H1 (cell line): ENCODE measurements around the gene LRRIQ3. TPM values are rescaled to one million over a fixed set of nuclear protein-coding genes. Genes with fewer than 3 reads are reported as not detected.

Source experiments
- CTCF ChIA-PET: fragments of 300-600 bp; sonication (Branson Sonifier 250); formaldehyde crosslinking; loops from one replicate; lab custom pipeline; 2021; ENCODE audit not compliant: partially characterized antibody; lab: Charles Lee
- POLR2A ChIA-PET: fragments of 300-600 bp; sonication (Branson Sonifier 250); formaldehyde crosslinking; loops from one replicate; lab custom pipeline; 2021; ENCODE audit warnings: inconsistent platforms; ENCODE audit not compliant: partially characterized antibody; lab: Charles Lee
- DNase-seq, 2 experiments: peaks; one replicate each; pipeline versions ENCODE4 v3.0.0 to v3.0.0-alpha.2; 2010 to 2022; ENCODE audit warnings: low spot score in 2 of 2, low read depth in 1 of 2, mixed read lengths in 1 of 2
- FAIRE-seq: peaks from 2 replicates; lab custom pipeline; 2011; peaks lifted over from hg19 to GRCh38; lab: Jason Lieb, UNC
- H2AFZ ChIP-seq: 2 replicates; pipeline ENCODE4 v1.8.1; 2012; ENCODE audit warnings: low read length, inconsistent platforms
- H2AK5ac ChIP-seq: 2 replicates; pipeline ENCODE4 v1.6.1; 2013; ENCODE audit warnings: low read depth, low read length
- H2BK120ac ChIP-seq: replicated peaks from 2 replicates; pipeline ENCODE3; 2013; ENCODE audit warnings: low read depth, low read length, inconsistent platforms
- H2BK12ac ChIP-seq: 2 replicates; pipeline ENCODE4 v1.6.1; 2013; ENCODE audit warnings: low read depth, low read length
- H2BK15ac ChIP-seq: 2 replicates; pipeline ENCODE4 v1.6.1; 2013; ENCODE audit warnings: low read length
- H2BK20ac ChIP-seq: 2 replicates; pipeline ENCODE4 v1.6.1; 2013; ENCODE audit warnings: low read length
- H2BK5ac ChIP-seq: 2 replicates; pipeline ENCODE4 v1.6.1; 2013; ENCODE audit warnings: low read depth, low read length
- H3K14ac ChIP-seq: 2 replicates; pipeline ENCODE4 v1.6.1; 2013; ENCODE audit warnings: inconsistent platforms; ENCODE audit not compliant: insufficient read length
- H3K18ac ChIP-seq: 2 replicates; pipeline ENCODE4 v1.6.1; 2013; ENCODE audit warnings: low read length; ENCODE audit errors: extremely low read depth
- H3K23ac ChIP-seq: 2 replicates; pipeline ENCODE4 v1.6.1; 2013; ENCODE audit warnings: inconsistent platforms; ENCODE audit not compliant: insufficient read length
- H3K23me2 ChIP-seq: 2 replicates; pipeline ENCODE4 v1.6.1; 2013; ENCODE audit warnings: low read depth, low read length
- H3K27ac ChIP-seq: 2 replicates; pipeline ENCODE4 v1.6.1; 2011; ENCODE audit warnings: low read depth, low read length, inconsistent platforms
- H3K27me3 ChIP-seq, 4 experiments: replicated peaks in 1 of 4; 1 replicate in 1 of 4; 2 replicates in 3 of 4; pipeline versions ENCODE4 v1.6.1 to v1.8.1; 2011 to 2013; ENCODE audit warnings: low read length in 3 of 4, mild to moderate bottlenecking in 3 of 4, inconsistent platforms in 2 of 4, mixed read lengths in 2 of 4, moderate library complexity in 1 of 4; ENCODE audit not compliant: control insufficient read depth in 3 of 4, insufficient read depth in 3 of 4; ENCODE audit errors: extremely low read depth in 1 of 4
- H3K36me3 ChIP-seq, 4 experiments: 2 replicates each; pipeline versions ENCODE4 v1.6.1 to v1.8.1; 2011 to 2013; ENCODE audit warnings: mild to moderate bottlenecking in 4 of 4, low read length in 3 of 4, moderate library complexity in 2 of 4, control low read depth in 1 of 4, inconsistent platforms in 1 of 4; ENCODE audit not compliant: insufficient read depth in 4 of 4, control insufficient read depth in 2 of 4
- H3K4ac ChIP-seq: replicated peaks from 2 replicates; pipeline ENCODE3; 2013; ENCODE audit warnings: low read length, low read depth, mixed read lengths, inconsistent platforms; ENCODE audit not compliant: insufficient read length
- H3K4me1 ChIP-seq, 4 experiments: replicated peaks in 1 of 4; 1 replicate in 1 of 4; 2 replicates in 3 of 4; pipeline versions ENCODE4 v1.6.1 to v1.8.1; 2011 to 2013; ENCODE audit warnings: low read length in 3 of 4, inconsistent platforms in 2 of 4, mixed read lengths in 1 of 4; ENCODE audit not compliant: insufficient read depth in 4 of 4, control insufficient read depth in 3 of 4
- H3K4me2 ChIP-seq, 2 experiments: 2 replicates each; pipeline versions ENCODE4 v1.6.1 to v1.8.1; 2011 to 2013; ENCODE audit warnings: low read depth in 2 of 2, low read length in 2 of 2, control low read depth in 1 of 2, inconsistent platforms in 1 of 2, mild to moderate bottlenecking in 1 of 2; ENCODE audit not compliant: insufficient read depth in 1 of 2
- H3K4me3 ChIP-seq, 4 experiments: fragments of 200-600, 300-600 bp in 1 of 4; sonication (generic), shearing (Covaris generic), sonication (Bioruptor Twin) in 1 of 4; 2 replicates each; pipeline versions ENCODE4 v1.5.1 to v1.8.1; 2011 to 2016; ENCODE audit warnings: low read length in 4 of 4, low read depth in 3 of 4, control low read depth in 2 of 4, inconsistent platforms in 2 of 4, mild to moderate bottlenecking in 2 of 4, mixed read lengths in 1 of 4, moderate library complexity in 1 of 4; ENCODE audit not compliant: insufficient read depth in 2 of 4; ENCODE audit errors: extremely low read depth in 1 of 4
- H3K56ac ChIP-seq: replicated peaks from 2 replicates; pipeline ENCODE3; 2013; ENCODE audit warnings: low read depth, mild to moderate bottlenecking, mixed read lengths, low read length, inconsistent platforms; ENCODE audit not compliant: insufficient read length
- H3K79me1 ChIP-seq: 2 replicates; pipeline ENCODE4 v1.6.1; 2013; ENCODE audit warnings: low read depth, low read length, control low read depth
- H3K79me2 ChIP-seq, 2 experiments: 2 replicates each; pipeline versions ENCODE4 v1.6.1 to v1.8.1; 2012 to 2013; ENCODE audit warnings: low read length in 2 of 2, mild to moderate bottlenecking in 2 of 2, inconsistent platforms in 1 of 2; ENCODE audit not compliant: insufficient read depth in 2 of 2, control insufficient read depth in 1 of 2
- H3K9ac ChIP-seq, 4 experiments: replicated peaks in 1 of 4; 1 replicate in 1 of 4; 2 replicates in 3 of 4; pipeline versions ENCODE4 v1.6.1 to v1.8.1; 2011 to 2013; ENCODE audit warnings: low read depth in 3 of 4, low read length in 3 of 4, control low read depth in 2 of 4, mild to moderate bottlenecking in 2 of 4, moderate library complexity in 2 of 4, inconsistent platforms in 1 of 4; ENCODE audit errors: extremely low read depth in 1 of 4
- H3K9me3 ChIP-seq, 2 experiments: 2 replicates each; pipeline versions ENCODE4 v1.6.1 to v1.8.1; 2012 to 2013; ENCODE audit warnings: mild to moderate bottlenecking in 2 of 2, moderate library complexity in 2 of 2, control low read depth in 1 of 2, inconsistent platforms in 1 of 2, low read depth in 1 of 2, low read length in 1 of 2, mixed read lengths in 1 of 2; ENCODE audit not compliant: insufficient read depth in 2 of 2
- H4K20me1 ChIP-seq, 2 experiments: replicated peaks in 1 of 2; 2 replicates each; pipeline versions ENCODE3 to v1.8.1; 2011 to 2013; ENCODE audit warnings: inconsistent platforms in 2 of 2, low read length in 2 of 2, mild to moderate bottlenecking in 1 of 2; ENCODE audit not compliant: insufficient read depth in 2 of 2, control insufficient read depth in 1 of 2
- H4K5ac ChIP-seq: 2 replicates; pipeline ENCODE4 v1.6.1; 2013; ENCODE audit warnings: low read length, low read depth, mixed read lengths, inconsistent platforms; ENCODE audit not compliant: insufficient read length
- H4K8ac ChIP-seq: 2 replicates; pipeline ENCODE4 v1.8.0; 2013; ENCODE audit warnings: mild to moderate bottlenecking, moderate library complexity, low read length, inconsistent platforms; ENCODE audit not compliant: insufficient read depth; ENCODE audit errors: extremely low read depth
- H4K91ac ChIP-seq: replicated peaks from 2 replicates; pipeline ENCODE3; 2013; ENCODE audit warnings: low read length, mixed read lengths, inconsistent platforms; ENCODE audit not compliant: insufficient read length
- CBX8 ChIP-seq: fragments of 300-800, 300-1000 bp; sonication (generic); IDR thresholded peaks from 2 replicates; pipeline ENCODE4 v1.7.1; 2016; ENCODE audit warnings: low read depth, low read length, borderline replicate concordance
- CTBP2 ChIP-seq: IDR thresholded peaks from 2 replicates; pipeline ENCODE4 v1.7.0; 2011; ENCODE audit warnings: borderline replicate concordance, mild to moderate bottlenecking, moderate library complexity, mixed read lengths, low read length; ENCODE audit not compliant: insufficient read depth, insufficient read length
- HDAC2 ChIP-seq, 2 experiments: fragments of 300-600 bp in 1 of 2; sonication (generic) in 1 of 2; IDR thresholded peaks; 2 replicates each; pipeline ENCODE4 v1.6.1; 2011 to 2012; ENCODE audit warnings: low read depth in 2 of 2, low read length in 2 of 2, mild to moderate bottlenecking in 2 of 2, moderate library complexity in 2 of 2, borderline replicate concordance in 1 of 2, inconsistent platforms in 1 of 2
- HDAC6 ChIP-seq: IDR thresholded peaks from one replicate; pipeline ENCODE4 v1.7.1; 2012; ENCODE audit warnings: low read depth, mild to moderate bottlenecking, inconsistent platforms, low read length, moderate library complexity
- MAFK ChIP-seq: IDR thresholded peaks from 2 replicates; pipeline ENCODE4 v1.6.1; 2012; ENCODE audit warnings: low read depth, mild to moderate bottlenecking, improper control_type of control experiment, low read length
- POLR2AphosphoS5 ChIP-seq: IDR thresholded peaks from 2 replicates; pipeline ENCODE4 v1.6.1; 2011; ENCODE audit warnings: low read depth, low read length
- POU5F1 ChIP-seq: IDR thresholded peaks from 2 replicates; pipeline ENCODE4 v1.6.1; 2011; ENCODE audit warnings: low read depth, mild to moderate bottlenecking, low read length, moderate library complexity
- RBBP5 ChIP-seq: IDR thresholded peaks from 2 replicates; pipeline ENCODE4 v1.7.1; 2012; ENCODE audit warnings: low read depth, mild to moderate bottlenecking, inconsistent platforms, low read length, moderate library complexity, borderline replicate concordance
- SIX5 ChIP-seq: IDR thresholded peaks from 2 replicates; pipeline ENCODE4 v1.6.1; 2011; ENCODE audit warnings: mild to moderate bottlenecking, low read depth, low read length
- WGBS, 2 experiments: shearing (Covaris generic) in 1 of 2; methylation state at CpG; one replicate each; pipeline versions ENCODE4 v1.1.6 to v1.1.7; 2013 to 2015; ENCODE audit warnings: low lambda C conversion rate in 2 of 2, mixed read lengths in 2 of 2, inconsistent platforms in 1 of 2, low coverage in 1 of 2, missing lambda C conversion rate in 1 of 2; ENCODE audit not compliant: insufficient replicate concordance in 2 of 2, insufficient coverage in 1 of 2, insufficient read length in 1 of 2; ENCODE audit errors: extremely low coverage in 1 of 2, missing lambda C conversion rate in 1 of 2; 5-methylcytosine and 5-hydroxymethylcytosine counted together
- polyA plus RNA-seq, 7 experiments: library from polyadenylated mRNA; depleted of rRNA in 3 of 7; stranded (reverse) in 5 of 7; unstranded in 2 of 7; fragments of >200 nt in 5 of 7; fragments of 200-250 nt in 2 of 7; gene quantifications; 1 replicate in 5 of 7; 2 replicates in 1 of 7; 4 replicates in 1 of 7; pipeline versions ENCODE4 v1.2.1 to v1.2.3, GENCODE V29; 2011 to 2013; ENCODE audit warnings: missing spikeins in 2 of 7, mixed read lengths in 2 of 7
- total RNA-seq: library from RNA; stranded (reverse); fragmentation: NEBNext Ultra II Directional; extraction: Animal tissue kit (Norgen Biotek cat#: 25700); gene quantifications from 2 replicates; pipeline ENCODE4 v1.2.1, GENCODE V29; 2021
- TF ChIP-seq, protein P1 (sequence below): IDR thresholded peaks from 2 replicates; pipeline ENCODE4 v1.6.1; 2012; ENCODE audit warnings: inconsistent platforms

Gene LRRIQ3
- total and polyA plus RNA-seq, 2 of the 8 experiments (the other 6 are each of a cell fraction or from before 2014, with no cell fraction given) = 0.08 to 0.19 TPM

DNA sequence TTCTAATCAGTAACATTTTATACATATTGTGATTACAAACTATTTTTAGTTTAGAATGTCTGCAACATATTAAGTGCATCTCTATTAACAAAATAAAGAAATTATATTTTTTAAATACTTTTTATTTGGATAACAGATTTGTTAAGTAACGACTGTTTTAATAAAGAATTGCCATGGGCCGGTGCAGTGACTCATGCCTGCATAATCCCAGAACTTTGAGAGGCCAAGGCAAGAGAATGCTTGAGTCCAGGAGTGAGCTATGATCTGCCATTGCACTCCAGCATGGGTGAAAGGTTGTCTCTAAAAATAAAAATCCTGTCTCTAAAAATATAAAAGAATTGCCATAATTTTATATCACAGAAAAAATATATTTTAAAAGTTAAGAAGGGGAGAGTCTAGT is 4.1 kb downstream of the LRRIQ3 start:
- H3K56ac ChIP-seq = no peak overlapping the region
- H3K79me2 ChIP-seq = no peaks in the 10 kb centered on the region
- no peaks in the 10 kb centered on the region for H3K4me1 ChIP-seq
- no peak overlapping the region for H3K23ac ChIP-seq
- H3K9me3 ChIP-seq = no peaks in the 10 kb centered on the region
- H3K27me3 ChIP-seq = no peaks in the 10 kb centered on the region
- no peak overlapping the region for H4K8ac ChIP-seq
- FAIRE-seq (no peak), DNase-seq (no peak)
- H3K18ac ChIP-seq = no peak overlapping the region
- H2BK12ac ChIP-seq = no peak overlapping the region
- no peak overlapping the region for H3K14ac ChIP-seq
- H2AK5ac ChIP-seq = no peak overlapping the region
- 89% methylated on average over 2 of the region's 2 CpGs; no CpG with 5 or more reads in 1 of the 2 experiments for WGBS, 2 experiments
- H4K5ac ChIP-seq = no peak overlapping the region
- no peak overlapping the region for H4K91ac ChIP-seq
- no peak overlapping the region for H2BK20ac ChIP-seq
- H3K4ac ChIP-seq = no peak overlapping the region
- CTCF ChIA-PET = no interaction called here
- H2BK5ac ChIP-seq = no peak overlapping the region
- no peak overlapping the region for H2BK120ac ChIP-seq
- no peaks in the 10 kb centered on the region for H3K79me1 ChIP-seq
- H4K20me1 ChIP-seq = no peaks in the 10 kb centered on the region
- no peak overlapping the region for H3K4me2 ChIP-seq
- no peak overlapping the region for H3K9ac ChIP-seq
- no peaks in the 10 kb centered on the region for H3K36me3 ChIP-seq
- no peak overlapping the region for H3K4me3 ChIP-seq
- TF ChIP-seq POLR2AphosphoS5 = no peak
- TF ChIP-seq CTBP2 = no peak
- TF ChIP-seq CBX8 = no peak
- no peak for TF ChIP-seq SIX5
- TF ChIP-seq, protein P1, sequence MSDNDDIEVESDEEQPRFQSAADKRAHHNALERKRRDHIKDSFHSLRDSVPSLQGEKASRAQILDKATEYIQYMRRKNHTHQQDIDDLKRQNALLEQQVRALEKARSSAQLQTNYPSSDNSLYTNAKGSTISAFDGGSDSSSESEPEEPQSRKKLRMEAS = no peak
- no peak for TF ChIP-seq RBBP5
- TF ChIP-seq HDAC2 (IDR thresholded peaks at IDR 0.05; ENCODE audit: borderline replicate concordance in 1 of 2, low read depth in 2 of 2, low read length in 2 of 2) = no peak
- TF ChIP-seq MAFK = no peak
- no peak for TF ChIP-seq POU5F1
- TF ChIP-seq HDAC6 = no peak
- TF ChIP-seq, all 59 proteins: peak for 0
- peaks cover 3% of the 10 kb centered on the region; the same call in 1 of the 2 replicates for H3K23me2 ChIP-seq
- no peak overlapping the region for H2BK15ac ChIP-seq
- POLR2A ChIA-PET = no interaction called here
- H3K27ac ChIP-seq = no peak overlapping the region
- H2AFZ ChIP-seq = no peak overlapping the region
